Stomach (tissue), 9 donors: ENCODE data around the gene SELENOK. TPM values are rescaled to one million over a fixed set of nuclear protein-coding genes. Genes with fewer than 3 reads are reported as not detected.

Experiments
- DNase-seq, 2 donors: peaks; one replicate each; pipeline versions ENCODE4 v3.0.0 to v3.0.0-alpha.2; 2013 to 2019
- H3K27ac ChIP-seq, 5 donors: fragments of 200-600 bp in 4 of 5; sonication (generic) in 4 of 5; one replicate each; pipeline ENCODE4 v1.5.1; 2013 to 2019; ENCODE audit warnings: mild to moderate bottlenecking in 1 of 5, moderate library complexity in 1 of 5
- H3K27me3 ChIP-seq, 3 donors: fragments of 200-600 bp; sonication (generic); one replicate each; pipeline ENCODE4 v1.5.1; 2017 to 2019; ENCODE audit warnings: mixed run types in 1 of 3
- H3K36me3 ChIP-seq, 4 donors: fragments of 200-600 bp; sonication (generic); 1 replicate in 3 of 4; 2 replicates in 1 of 4; pipeline ENCODE4 v1.5.1; 2016 to 2019
- H3K4me1 ChIP-seq, 4 donors: fragments of 200-600 bp; sonication (generic); one replicate each; pipeline ENCODE4 v1.5.1; 2016 to 2019
- H3K4me3 ChIP-seq, 4 donors: fragments of 200-600 bp; sonication (generic) in 3 of 4; one replicate each; pipeline ENCODE4 v1.5.1; 2016 to 2019; ENCODE audit warnings: mild to moderate bottlenecking in 1 of 4
- H3K9me3 ChIP-seq, 4 donors: fragments of 200-600 bp; sonication (generic); one replicate each; pipeline ENCODE4 v1.5.1; 2016 to 2019
- CTCF ChIP-seq, 7 experiments: fragments of 450-650 bp in 4 of 7; fragments of 200-600 bp in 3 of 7; sonication (generic) in 3 of 7; IDR thresholded peaks; one replicate each; pipeline ENCODE4 v1.5.1; 2016 to 2019; ENCODE audit warnings: antibody characterized with exemption in 7 of 7, control low read depth in 2 of 7, mild to moderate bottlenecking in 1 of 7
- EP300 ChIP-seq: sonication (generic); formaldehyde crosslinking; IDR thresholded peaks from one replicate; pipeline ENCODE4 v1.6.1; 2017; ENCODE audit warnings: antibody characterized with exemption
- POLR2A ChIP-seq, 4 donors: fragments of 450-650 bp; IDR thresholded peaks; one replicate each; pipeline ENCODE4 v1.6.1; 2016; ENCODE audit warnings: antibody characterized with exemption in 4 of 4, control low read depth in 2 of 4, mild to moderate bottlenecking in 1 of 4, moderate library complexity in 1 of 4
- POLR2AphosphoS5 ChIP-seq, 3 donors: sonication (generic); formaldehyde crosslinking; IDR thresholded peaks; one replicate each; pipeline ENCODE4 v1.6.1; 2016; ENCODE audit warnings: antibody characterized with exemption in 3 of 3
- WGBS, 5 donors: extraction: QIAGEN DNeasy Blood & Tissue Kit in 3 of 5; methylation state at CpG; one replicate each; pipeline versions ENCODE4 v1.1.5 to v1.1.7; 2013 to 2018; 5-methylcytosine and 5-hydroxymethylcytosine counted together
- intact Hi-C: fragments of 100-400 bp; cut with DNase I; formaldehyde crosslinking; loops from one replicate; pipeline ENCODE4 v1.15.1; 2023; ENCODE audit warnings: low total_unique reads
- polyA plus RNA-seq, 3 donors: library from polyadenylated mRNA; stranded (reverse); fragments of 200-250 nt; gene quantifications; one replicate each; pipeline ENCODE4 v1.2.3, GENCODE V29; 2013
- total RNA-seq, 5 donors: library from RNA; depleted of rRNA; stranded (reverse); fragments of >200 nt; gene quantifications; one replicate each; pipeline versions ENCODE4 v1.1.0 to v1.2.3, GENCODE V29; 2014 to 2016
- donor health status: healthy with polysubstance abuse.
- donor health status: Bipolar disorder and iron deficiency.
- donor health status: healthy.

The SELENOK gene
- total and polyA plus RNA-seq, 8 donors = 19.4 to 143 (median 68.1) TPM

- intact Hi-C loops = no loop called here
- Histone ChIP-seq H3K4me3 (no peak overlapping the region), H3K27ac (peak overlapping the region; percentile 30 to 91 (median 87)), H3K9me3 (no peaks in the 10 kb centered on the region), H3K36me3 (peaks cover 0 to 17% (median 12%) of the 10 kb centered on the region in 4 donors), H3K4me1 (peaks cover 22 to 51% (median 36%) of the 10 kb centered on the region in 4 donors), H3K27me3 (peaks cover 0 to 15% (median 13%) of the 10 kb centered on the region in 3 donors)
- peak; percentile 33 to 46 for DNase-seq
- 38 to 49% (median 43%) methylated on average over 5 of the region's 5 CpGs for WGBS, 5 donors
- TF ChIP-seq CTCF (IDR thresholded peaks at IDR 0.05) (peak in 2 of 7 experiments; percentile 19 to 22), POLR2AphosphoS5 (IDR thresholded peaks at IDR 0.05) (no peak)
Measured at GRCh38 chr3:53841296-53841695, 50.4 kb downstream of the SELENOK start.

- H3K4me1 ChIP-seq = peaks cover 0 to 18% (median 8%) of the 10 kb centered on the region in 4 donors
- H3K27ac ChIP-seq = no peak overlapping the region
- intact Hi-C loops = no loop called here
- WGBS, 5 donors = 84 to 90% (median 88%) methylated on average over 8 to 10 of the region's 10 CpGs
- H3K36me3 ChIP-seq = peaks cover 0 to 24% (median 12%) of the 10 kb centered on the region in 4 donors
- TF ChIP-seq CTCF (IDR thresholded peaks at IDR 0.05) (no peak), POLR2AphosphoS5 (IDR thresholded peaks at IDR 0.05) (no peak), POLR2A (IDR thresholded peaks at IDR 0.05) (no peak), EP300 (no peak)
- no peaks in the 10 kb centered on the region for H3K9me3 ChIP-seq
- no peaks in the 10 kb centered on the region for H3K27me3 ChIP-seq
- no peak overlapping the region for H3K4me3 ChIP-seq
- DNase-seq = no peak
Measured at GRCh38 chr3:53837331-53837730, 54.3 kb downstream of the SELENOK start.

GRCh38 chr3:53836084-53836872, 55.4 kb downstream of the SELENOK start:
- TF ChIP-seq CTCF (IDR thresholded peaks at IDR 0.05) (no peak), POLR2AphosphoS5 (IDR thresholded peaks at IDR 0.05) (no peak), POLR2A (IDR thresholded peaks at IDR 0.05) (no peak), EP300 (no peak)
- Histone ChIP-seq H3K36me3 (peaks cover 0 to 24% (median 13%) of the 10 kb centered on the region in 4 donors), H3K9me3 (no peaks in the 10 kb centered on the region), H3K27me3 (no peaks in the 10 kb centered on the region), H3K4me1 (peaks cover 0 to 7% (median 2%) of the 10 kb centered on the region in 4 donors), H3K4me3 (no peak overlapping the region), H3K27ac (no peak overlapping the region)
- DNase-seq = peak in 1 of 2 donors; percentile 22
- WGBS, 5 donors = 95 to 98% (median 96%) methylated on average over 8 to 9 of the region's 9 CpGs
- intact Hi-C loops = no loop called here

- Histone ChIP-seq H3K4me3 (no peak overlapping the region), H3K27ac (no peak overlapping the region), H3K4me1 (no peaks in the 10 kb centered on the region), H3K9me3 (no peaks in the 10 kb centered on the region), H3K27me3 (no peaks in the 10 kb centered on the region), H3K36me3 (peaks cover 0 to 30% (median 19%) of the 10 kb centered on the region in 4 donors)
- 50 to 75% (median 58%) methylated on average over 1 of the region's 1 CpG for WGBS, 5 donors
- TF ChIP-seq POLR2AphosphoS5 (IDR thresholded peaks at IDR 0.05) (no peak), POLR2A (IDR thresholded peaks at IDR 0.05) (no peak), EP300 (no peak), CTCF (IDR thresholded peaks at IDR 0.05) (no peak)
- no peak for DNase-seq
- intact Hi-C loops = no loop called here
Measured at GRCh38 chr3:53835257-53835656, 56.4 kb downstream of the SELENOK start.
